Activated T-cell treated with anti-CD3 and anti-CD28 coated beads for 48 hours (primary cell): ENCODE data around the gene NACA.
A peak's percentile ranks its signal among the peaks of the same experiment; 100 is the strongest.
"Not testable (repeated sequence)": the region's sequence is repeated elsewhere in the genome, so short reads cannot be mapped to it uniquely, and the experiment has no call there.

ENCODE experiments used
- DNase-seq: peaks from one replicate; pipeline ENCODE4 v3.0.0-alpha.2; 2020; ENCODE audit warnings: low read depth

NACA gene

GRCh38 chr12:56724972-56725722 lies at the start of gene NACA:
NACA (minus strand) TSS chr12:56725299; CDS start chr12:56724521, 778 bp downstream.
- DNase-seq = peak; percentile 97

GRCh38 chr12:56773113-56773512 lies 48.0 kb upstream of the NACA start:
- DNase-seq = no peak

GRCh38 chr12:56772625-56773024 lies 47.5 kb upstream of the NACA start:
- DNase-seq = no peak

- no peak for DNase-seq
These were observed 44.8 kb upstream of the NACA start for GRCh38 chr12:56769868-56770267.

GRCh38 chr12:56768424-56768823 lies 43.3 kb upstream of the NACA start:
- DNase-seq = no peak

- DNase-seq = no peak
These were observed 41.4 kb upstream of the NACA start for GRCh38 chr12:56766535-56766934.

GRCh38 chr12:56763753-56764657 lies 38.9 kb upstream of the NACA start:
- no peak for DNase-seq

- DNase-seq = no peak
These were observed 36.7 kb upstream of the NACA start for GRCh38 chr12:56761812-56762211.

GRCh38 chr12:56760460-56760859 lies 35.4 kb upstream of the NACA start:
- no peak for DNase-seq

- DNase-seq = no peak
These were observed 34.3 kb upstream of the NACA start for GRCh38 chr12:56759263-56759908.

GRCh38 chr12:56758728-56759262 lies 33.7 kb upstream of the NACA start:
- no peak for DNase-seq

- DNase-seq = not testable (repeated sequence)
These were observed 32.9 kb upstream of the NACA start for GRCh38 chr12:56757971-56758370.

GRCh38 chr12:56753566-56753965 lies 28.5 kb upstream of the NACA start:
- no peak for DNase-seq

GRCh38 chr12:56751712-56752598 lies 26.9 kb upstream of the NACA start, which contains the start of gene PRIM1:
PRIM1 (minus strand) TSS chr12:56752323; CDS start chr12:56752298, 25 bp downstream.
- DNase-seq = peak; percentile 92

- not testable (repeated sequence) for DNase-seq
These were observed 25.5 kb upstream of the NACA start for GRCh38 chr12:56750596-56750995.

- DNase-seq = no peak
These were observed 24.8 kb upstream of the NACA start for GRCh38 chr12:56749853-56750252.

- DNase-seq = no peak
These were observed 24.3 kb upstream of the NACA start for GRCh38 chr12:56749359-56749758.

GRCh38 chr12:56728139-56728861 lies 3.2 kb upstream of the NACA start:
- no peak for DNase-seq

GRCh38 chr12:56726196-56726675 lies 1.1 kb upstream of the NACA start:
- not testable (repeated sequence) for DNase-seq

GRCh38 chr12:56725723-56726102 lies 614 bp upstream of the NACA start:
- no peak for DNase-seq

- DNase-seq = no peak
These were observed 463 bp downstream of the NACA start for GRCh38 chr12:56724701-56724971.
